HCT116 (cell line): ENCODE results near the gene TOP2B. TPM values are rescaled to one million over a fixed set of nuclear protein-coding genes. Genes with fewer than 3 reads are reported as not detected.
A peak's percentile ranks its signal among the peaks of the same experiment; 100 is the strongest.

Source experiments
- ATAC-seq: fragments of 200-7000 bp; cut with Tn5 transposase; 2 replicates; pipeline ENCODE4 v1.9.1; 2020; ENCODE audit warnings: mild to moderate bottlenecking, moderate library complexity
- BruUV-seq: library from RNA; stranded (reverse); fragments of 400-500 nt; replicated peaks from 2 replicates; lab custom pipeline; 2021; lab: Mats Ljungman, UMichigan
- CTCF ChIA-PET: fragments of 300-600 bp; sonication (Branson Sonifier 250); formaldehyde crosslinking; loops from one replicate; lab custom pipeline; 2021; ENCODE audit warnings: antibody characterized with exemption; lab: Charles Lee
- POLR2A ChIA-PET: fragments of 300-600, 350-600 bp; sonication (Branson Sonifier 250); formaldehyde crosslinking; loops from one replicate; lab custom pipeline; 2021; ENCODE audit warnings: antibody characterized with exemption; lab: Charles Lee
- RAD21 ChIA-PET, 2 experiments: fragments of 300-600 bp; sonication (Branson Sonifier 250); formaldehyde crosslinking; loops; one replicate each; lab custom pipeline; 2023; ENCODE audit warnings: low total read pairs in 2 of 2; ENCODE audit not compliant: uncharacterized antibody in 2 of 2, unreplicated experiment in 2 of 2, low non-redundant PET in 1 of 2; lab: Charles Lee
- DNase-seq: peaks from one replicate; pipeline ENCODE4 v3.0.0-alpha.2; 2010; ENCODE audit warnings: low read depth, low spot score
- H2AFZ ChIP-seq: fragments of 200-600 bp; shearing (Covaris generic), sonication (generic); 2 replicates; pipeline ENCODE4 v1.6.1; 2017; ENCODE audit warnings: low read depth, mixed run types, mixed read lengths, antibody characterized with exemption, low read length; ENCODE audit not compliant: poor library complexity, severe bottlenecking
- H3K27ac ChIP-seq: 2 replicates; pipeline ENCODE4 v1.5.1; 2012; ENCODE audit warnings: low read depth, low read length
- H3K27me3 ChIP-seq: fragments of 200-600 bp; sonication (generic); 2 replicates; pipeline ENCODE4 v1.6.1; 2016; ENCODE audit warnings: mixed run types, low read length, mixed read lengths; ENCODE audit not compliant: insufficient read depth
- H3K36me3 ChIP-seq, 2 experiments: fragments of 200-500 bp in 1 of 2; fragments of 200-600 bp in 1 of 2; sonication (Bioruptor generic) in 1 of 2; sonication (generic) in 1 of 2; 2 replicates each; pipeline versions ENCODE4 v1.5.1 to v1.6.1; 2014 to 2016; ENCODE audit warnings: low read length in 2 of 2, inconsistent platforms in 1 of 2, mixed read lengths in 1 of 2, mixed run types in 1 of 2; ENCODE audit not compliant: insufficient read depth in 2 of 2, control insufficient read depth in 1 of 2
- H3K4me1 ChIP-seq, 2 experiments: fragments of 200-600 bp in 1 of 2; sonication (generic) in 1 of 2; 2 replicates each; pipeline versions ENCODE4 v1.5.1 to v1.6.1; 2012 to 2017; ENCODE audit warnings: low read length in 2 of 2, inconsistent platforms in 1 of 2, mild to moderate bottlenecking in 1 of 2, mixed read lengths in 1 of 2, mixed run types in 1 of 2, moderate library complexity in 1 of 2; ENCODE audit not compliant: insufficient read depth in 2 of 2, control insufficient read depth in 1 of 2
- H3K4me2 ChIP-seq: fragments of 200-600 bp; sonication (generic); 2 replicates; pipeline ENCODE4 v1.6.1; 2017; ENCODE audit warnings: mixed run types, low read length, mixed read lengths
- H3K4me3 ChIP-seq, 2 experiments: fragments of 200-600 bp in 1 of 2; sonication (generic) in 1 of 2; replicated peaks in 1 of 2; 2 replicates each; pipeline ENCODE4 v1.5.1; 2011 to 2016; ENCODE audit warnings: low read length in 2 of 2, control low read depth in 1 of 2, low read depth in 1 of 2, mild to moderate bottlenecking in 1 of 2, mixed read lengths in 1 of 2, mixed run types in 1 of 2
- H3K79me2 ChIP-seq: fragments of 200-600 bp; sonication (generic); 2 replicates; pipeline ENCODE4 v1.6.1; 2017; ENCODE audit warnings: mild to moderate bottlenecking, mixed run types, low read length, moderate library complexity, mixed read lengths; ENCODE audit not compliant: insufficient read depth
- H3K9ac ChIP-seq: fragments of 200-600 bp; sonication (generic); 2 replicates; pipeline ENCODE4 v1.6.1; 2016; ENCODE audit warnings: low read length, mixed read lengths
- H3K9me2 ChIP-seq: fragments of 200-600 bp; sonication (generic), shearing (Covaris generic); 2 replicates; pipeline ENCODE4 v1.6.1; 2017; ENCODE audit warnings: mixed run types, mild to moderate bottlenecking, moderate library complexity; ENCODE audit not compliant: insufficient read depth
- H3K9me3 ChIP-seq, 2 experiments: fragments of 200-500 bp in 1 of 2; fragments of 200-600 bp in 1 of 2; sonication (Bioruptor generic) in 1 of 2; sonication (generic) in 1 of 2; 2 replicates each; pipeline ENCODE4 v1.6.1; 2014 to 2017; ENCODE audit warnings: low read length in 2 of 2, mixed read lengths in 2 of 2, inconsistent platforms in 1 of 2, low read depth in 1 of 2, mild to moderate bottlenecking in 1 of 2, mixed run types in 1 of 2, moderate library complexity in 1 of 2; ENCODE audit not compliant: control insufficient read depth in 1 of 2, insufficient read depth in 1 of 2
- H4K20me1 ChIP-seq: fragments of 200-600 bp; sonication (generic), shearing (Covaris generic); 2 replicates; pipeline ENCODE4 v1.6.1; 2017; ENCODE audit warnings: mixed run types, mild to moderate bottlenecking, moderate library complexity; ENCODE audit not compliant: insufficient read depth
- CBX3 ChIP-seq: IDR thresholded peaks from 2 replicates; pipeline ENCODE4 v1.6.1; 2012; ENCODE audit warnings: low read depth
- CEBPB ChIP-seq: IDR thresholded peaks from 2 replicates; pipeline ENCODE4 v1.6.1; 2012; ENCODE audit warnings: low read depth
- EGR1 ChIP-seq: IDR thresholded peaks from 2 replicates; pipeline ENCODE4 v1.6.1; 2012; ENCODE audit warnings: low read depth
- ELF1 ChIP-seq: IDR thresholded peaks from 2 replicates; pipeline ENCODE4 v1.6.1; 2012; ENCODE audit warnings: low read depth, borderline replicate concordance
- EZH2 ChIP-seq: fragments of 200-600 bp; sonication (generic); IDR thresholded peaks from 2 replicates; pipeline ENCODE4 v1.6.1; 2017; ENCODE audit warnings: antibody characterized with exemption, mixed run types
- FOSL1 ChIP-seq: IDR thresholded peaks from 2 replicates; pipeline ENCODE4 v1.6.1; 2012; ENCODE audit warnings: low read depth
- JUND ChIP-seq: IDR thresholded peaks from 2 replicates; pipeline ENCODE4 v1.6.1; 2012
- POLR2A ChIP-seq: IDR thresholded peaks from 2 replicates; pipeline ENCODE4 v1.7.0; 2011; ENCODE audit warnings: borderline replicate concordance; ENCODE audit not compliant: insufficient read depth, insufficient read length; ENCODE audit errors: extremely low read depth
- POLR2AphosphoS5 ChIP-seq: IDR thresholded peaks from 2 replicates; pipeline ENCODE4 v1.6.1; 2011; ENCODE audit warnings: mild to moderate bottlenecking, low read depth, low read length, moderate library complexity
- RAD21 ChIP-seq: IDR thresholded peaks from 2 replicates; pipeline ENCODE4 v1.6.1; 2012; ENCODE audit warnings: low read depth, mild to moderate bottlenecking
- SP1 ChIP-seq: IDR thresholded peaks from 2 replicates; pipeline ENCODE4 v1.6.1; 2012; ENCODE audit warnings: low read depth
- SRF ChIP-seq: IDR thresholded peaks from 2 replicates; pipeline ENCODE4 v1.6.1; 2012; ENCODE audit warnings: low read depth
- YY1 ChIP-seq: IDR thresholded peaks from 2 replicates; pipeline ENCODE4 v1.6.1; 2011; ENCODE audit warnings: low read length, low read depth, moderate library complexity, mild to moderate bottlenecking; ENCODE audit not compliant: insufficient replicate concordance; ENCODE audit errors: extremely low read depth
- ZNF274 ChIP-seq: fragments of 200-500 bp; sonication (Bioruptor generic); IDR thresholded peaks from 2 replicates; pipeline ENCODE4 v1.6.1; 2014; ENCODE audit warnings: mild to moderate bottlenecking, low read depth, low read length, inconsistent platforms
- intact Hi-C: fragments of 100-400 bp; cut with micrococcal nuclease; formaldehyde crosslinking; loops from 2 replicates; pipeline ENCODE4 v1.10.0; 2022
- total RNA-seq: library from RNA; stranded (reverse); gene quantifications from one replicate; pipeline ENCODE4 v1.2.1, GENCODE V29; 2021; ENCODE audit not compliant: unreplicated experiment
- TF ChIP-seq, protein P1 (sequence below): IDR thresholded peaks from 2 replicates; pipeline ENCODE4 v1.6.1; 2012
- TF ChIP-seq, protein P2 (sequence below): IDR thresholded peaks from 2 replicates; pipeline ENCODE4 v1.6.1; 2012

The TOP2B gene
- total RNA-seq, 1 experiment from 2014 or later: 101 TPM

DNA sequence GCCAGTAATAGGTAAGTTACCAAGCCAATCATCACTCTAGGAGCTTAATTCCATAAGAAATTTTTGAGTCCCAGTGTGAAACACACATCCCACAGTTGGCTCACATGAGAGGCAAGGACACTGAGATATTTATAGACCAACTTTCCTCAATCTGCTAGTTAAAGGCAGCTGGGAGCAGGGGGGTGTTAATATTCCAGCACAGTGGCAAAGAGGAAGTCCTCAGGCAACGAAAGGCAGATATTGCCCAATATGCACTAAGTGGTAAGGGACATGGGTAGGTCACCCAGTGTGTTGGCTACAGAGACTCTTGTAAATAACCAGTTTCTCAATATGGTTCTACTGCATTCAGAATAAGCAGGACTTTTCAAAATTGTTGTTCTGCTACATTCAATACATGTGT is 61.0 kb downstream of the TOP2B start (continued):
- TF ChIP-seq, protein P1, sequence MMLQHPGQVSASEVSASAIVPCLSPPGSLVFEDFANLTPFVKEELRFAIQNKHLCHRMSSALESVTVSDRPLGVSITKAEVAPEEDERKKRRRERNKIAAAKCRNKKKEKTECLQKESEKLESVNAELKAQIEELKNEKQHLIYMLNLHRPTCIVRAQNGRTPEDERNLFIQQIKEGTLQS: no peak
- TF ChIP-seq, all 23 proteins: peak for 0

DNA sequence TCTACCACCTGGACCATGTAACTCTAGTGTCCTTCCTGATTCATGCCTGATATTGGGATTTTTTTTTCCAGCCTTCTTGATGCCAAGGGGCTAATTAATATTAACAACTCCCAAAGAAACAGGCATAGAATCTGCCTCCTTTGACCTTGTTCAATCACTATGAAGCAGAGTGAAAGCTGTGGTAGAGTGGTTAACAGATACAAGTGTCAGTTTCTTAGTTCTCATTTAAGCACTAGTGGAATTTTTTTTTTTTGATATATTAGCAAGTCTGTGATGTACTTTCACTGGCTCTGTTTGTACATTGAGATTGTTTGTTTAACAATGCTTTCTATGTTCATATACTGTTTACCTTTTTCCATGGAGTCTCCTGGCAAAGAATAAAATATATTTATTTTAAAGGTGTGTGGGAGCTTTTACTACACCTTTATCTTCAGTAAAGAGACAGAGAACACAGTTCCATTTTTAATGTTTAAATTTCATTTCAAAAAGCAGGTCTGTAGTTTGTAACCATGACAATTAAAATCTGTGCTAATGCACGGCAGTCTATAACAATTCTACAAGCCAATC is 67.1 kb downstream of the TOP2B start:
- H3K4me2 ChIP-seq: no peak overlapping the region
- peaks cover 4 to 6% of the 10 kb centered on the region in 2 experiments; a peak in 2 of 4 replicates for H3K4me1 ChIP-seq
- H3K9ac ChIP-seq: no peak overlapping the region
- no peak overlapping the region for H2AFZ ChIP-seq
- no peaks in the 10 kb centered on the region for H3K9me2 ChIP-seq
- CTCF ChIA-PET: no interaction called here
- peaks cover 0 to 7% of the 10 kb centered on the region in 2 experiments for H3K36me3 ChIP-seq
- H3K9me3 ChIP-seq: no peaks in the 10 kb centered on the region
- H3K27ac ChIP-seq: no peak overlapping the region
- no peak for DNase-seq
- TF ChIP-seq, protein P1: no peak
- TF ChIP-seq ELF1 (no peak), RAD21 (no peak)
- TF ChIP-seq, all 23 proteins: peak for 0
- H3K79me2 ChIP-seq: no peaks in the 10 kb centered on the region
- POLR2A ChIA-PET: no interaction called here
- H3K27me3 ChIP-seq: no peaks in the 10 kb centered on the region
- no peak overlapping the region for H3K4me3 ChIP-seq
- RAD21 ChIA-PET: no interaction called here
- intact Hi-C loops: no loop called here
- no TSS peak for BruUV-seq
- no peaks in the 10 kb centered on the region for H4K20me1 ChIP-seq
- ATAC-seq: no peak

DNA sequence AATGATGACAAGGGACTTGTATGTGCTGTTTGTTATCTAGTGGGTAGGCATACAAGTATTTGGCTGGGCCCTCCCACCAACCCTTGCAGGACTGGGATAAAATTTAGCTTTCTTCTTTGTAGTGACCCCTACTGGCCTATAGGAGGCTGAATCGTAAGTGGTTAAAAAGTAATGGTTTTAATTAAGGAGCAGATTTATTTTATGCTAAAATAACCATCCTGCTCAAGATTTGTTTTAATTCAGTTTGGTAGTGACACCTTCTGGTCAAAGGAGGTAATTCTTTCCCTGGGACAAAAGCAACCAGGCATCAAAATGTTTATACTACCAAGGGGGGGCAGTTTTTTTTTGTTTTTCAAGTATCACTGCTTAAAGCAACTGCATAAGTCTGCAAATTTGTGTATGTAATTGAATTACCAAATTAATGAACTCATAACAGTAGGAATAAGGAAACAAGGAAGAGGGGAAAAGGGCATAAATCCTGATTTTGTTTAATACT is 70.7 kb downstream of the TOP2B start:
- H3K4me2 ChIP-seq: no peak overlapping the region
- H3K27ac ChIP-seq: no peak overlapping the region
- H3K79me2 ChIP-seq: no peaks in the 10 kb centered on the region
- CTCF ChIA-PET: interaction anchor here (0.6 to 3.0 kb wide), 7 partner anchors 8 to 572 kb away, joined by 3 to 14 read pairs (median 4); no protein-coding TSS in a partner anchor
- RAD21 ChIA-PET: no interaction called here
- DNase-seq (peak; percentile 29), ATAC-seq (peak; percentile 80)
- no peaks in the 10 kb centered on the region for H3K9me3 ChIP-seq
- H2AFZ ChIP-seq: no peak overlapping the region
- BruUV-seq: no TSS peak
- H3K27me3 ChIP-seq: no peaks in the 10 kb centered on the region
- intact Hi-C loops: loop anchor here (5.0 kb wide), 3 partner anchors 152 to 632 kb away; no protein-coding TSS in a partner anchor
- POLR2A ChIA-PET: no interaction called here
- H3K4me1 ChIP-seq: peaks cover 8 to 12% of the 10 kb centered on the region in 2 experiments; a peak in 2 of 4 replicates
- H3K36me3 ChIP-seq: peaks cover 0 to 3% of the 10 kb centered on the region in 2 experiments; a peak in 2 of 4 replicates
- no peak overlapping the region for H3K9ac ChIP-seq
- no peaks in the 10 kb centered on the region for H3K9me2 ChIP-seq
- H4K20me1 ChIP-seq: no peaks in the 10 kb centered on the region
- no peak overlapping the region for H3K4me3 ChIP-seq
- TF ChIP-seq ZNF274 (no peak), EGR1 (no peak), JUND (no peak), SP1 (no peak), FOSL1 (no peak), YY1 (no peak), SRF (no peak), CBX3 (no peak), EZH2 (no peak), POLR2A (no peak), CEBPB (no peak), POLR2AphosphoS5 (peak; percentile 16; the same call in 1 of the 2 replicates), RAD21 (peak; percentile 58)
- TF ChIP-seq, protein P2, sequence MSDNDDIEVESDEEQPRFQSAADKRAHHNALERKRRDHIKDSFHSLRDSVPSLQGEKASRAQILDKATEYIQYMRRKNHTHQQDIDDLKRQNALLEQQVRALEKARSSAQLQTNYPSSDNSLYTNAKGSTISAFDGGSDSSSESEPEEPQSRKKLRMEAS: no peak
